Adrenal gland (tissue), 5 donors: ENCODE results near the gene LPCAT2.
A peak's percentile ranks its signal among the peaks of the same experiment; 100 is the strongest.

ENCODE experiments used
- CTCF ChIP-seq, 6 experiments: fragments of 450-650 bp in 4 of 6; fragments of 200-600 bp in 2 of 6; sonication (generic) in 1 of 6; IDR thresholded peaks; 1 replicate in 5 of 6; 2 replicates in 1 of 6; pipeline versions ENCODE4 v1.5.1 to v1.8.0; 2016 to 2021; ENCODE audit warnings: antibody characterized with exemption in 6 of 6, mild to moderate bottlenecking in 2 of 6, moderate library complexity in 1 of 6
- POLR2A ChIP-seq, 2 donors: fragments of 450-650 bp; IDR thresholded peaks; one replicate each; pipeline ENCODE4 v1.6.1; 2017; ENCODE audit warnings: antibody characterized with exemption in 2 of 2, mild to moderate bottlenecking in 2 of 2, moderate library complexity in 1 of 2
- donor health status: DM: no; HTN: no; CAD: no.

GRCh38 chr16:55478827-55479429, 29.9 kb upstream of the LPCAT2 start, which contains the start of gene MMP2:
- TF ChIP-seq CTCF (IDR thresholded peaks at IDR 0.05) (no peak), POLR2A (IDR thresholded peaks at IDR 0.05) (peak in 1 of 2 donors; percentile 9)
